Mucosa of descending colon (tissue), 3 donors: ENCODE data around the gene THEM4. TPM values are rescaled to one million over a fixed set of nuclear protein-coding genes. Genes with fewer than 3 reads are reported as not detected.
A peak's percentile ranks its signal among the peaks of the same experiment; 100 is the strongest.

Experiments used
- ATAC-seq: fragments of 200-7000 bp; cut with Tn5 transposase; one replicate; pipeline ENCODE4 v1.9.1; 2020; ENCODE audit warnings: mild to moderate bottlenecking, moderate library complexity
- DNase-seq, 3 donors: peaks; one replicate each; pipeline ENCODE4 v3.0.0-alpha.2; 2020
- H3K36me3 ChIP-seq: fragments of 200-600 bp; one replicate; pipeline ENCODE4 v1.8.0; 2021; ENCODE audit warnings: low read depth, mild to moderate bottlenecking
- H3K4me1 ChIP-seq: fragments of 200-600 bp; one replicate; pipeline ENCODE4 v1.8.0; 2021; ENCODE audit warnings: low read depth, mild to moderate bottlenecking
- H3K4me3 ChIP-seq: fragments of 200-600 bp; one replicate; pipeline ENCODE4 v1.8.0; 2021; ENCODE audit warnings: mild to moderate bottlenecking
- H3K9me3 ChIP-seq: fragments of 200-600 bp; one replicate; pipeline ENCODE4 v1.8.0; 2021; ENCODE audit warnings: mild to moderate bottlenecking
- CTCF ChIP-seq: fragments of 200-600 bp; IDR thresholded peaks from one replicate; pipeline ENCODE4 v1.8.0; 2022; ENCODE audit warnings: antibody characterized with exemption, mild to moderate bottlenecking
- intact Hi-C, 2 donors: fragments of 100-400 bp; cut with DNase I in 1 of 2; cut with micrococcal nuclease in 1 of 2; formaldehyde crosslinking; loops; one replicate each; pipeline versions ENCODE4 v1.11.0 to v1.11.1; 2022; cut with DNase I, micrococcal nuclease
- long read RNA-seq, 2 donors: library from polyadenylated mRNA; unstranded; transcript quantifications; one replicate each; pipeline ENCODE4 v2.0.0, GENCODE V29; 2019 to 2021
- total RNA-seq, 3 donors: library from RNA; stranded (reverse); fragmentation: NEBNext Ultra II Directional in 2 of 3; extraction: Animal tissue kit (Norgen Biotek cat#: 25700) in 2 of 3; gene quantifications; one replicate each; pipeline versions ENCODE4 v1.2.1 to v1.2.4, GENCODE V29; 2021 to 2023
- donor health status: DM: no; HTN: no; CAD: no; lungs with moderate emphysema.
- donor health status: DM: no; HTN: no; CAD: no.
- donor health status: DM: no; HTN: yes; CAD: no.

Gene THEM4
- total RNA-seq, result 10 to 100 TPM in 2 of 3 donors, 1 to 10 TPM in 1; 9.1 to 12.7 (median 11.3) TPM
- long read RNA-seq, donor 1, partial matches to known transcripts, result 0 of 5 reads
- long read RNA-seq, donor 1, other reads (novel, unspliced or antisense), result 2 of 5 reads
- long read RNA-seq, donor 2, partial matches to known transcripts, result 0 of 9 reads
- long read RNA-seq, donor 2, other reads (novel, unspliced or antisense), result 1 of 9 reads

GRCh38 chr1:151909167-151910149 is at the start of gene THEM4:
TSS of gene THEM4 (minus strand) at chr1:151909511. CDS start at chr1:151909458, 53 bp downstream.
- DNase-seq (peak; percentile 98 to 99 (median 99)), ATAC-seq (peak; percentile 99)
- H3K4me3 ChIP-seq, result peak within 1 kb of the TSS; percentile 27
- TF ChIP-seq CTCF, result no peak
- H3K36me3 ChIP-seq, result no peaks in the 10 kb centered on the region
- no peaks in the 10 kb centered on the region for H3K4me1 ChIP-seq
- H3K9me3 ChIP-seq, result peaks cover 22% of the 10 kb centered on the region
- intact Hi-C loops, result no loop called here

GRCh38 chr1:151958959-151959358 is 49.6 kb upstream of the THEM4 start:
- H3K4me1 ChIP-seq, result peaks cover 17% of the 10 kb centered on the region
- no peaks in the 10 kb centered on the region for H3K36me3 ChIP-seq
- ATAC-seq (no peak), DNase-seq (no peak)
- TF ChIP-seq CTCF, result no peak
- no peak overlapping the region for H3K4me3 ChIP-seq
- intact Hi-C loops, result no loop called here
- H3K9me3 ChIP-seq, result no peaks in the 10 kb centered on the region

GRCh38 chr1:151956957-151957497 is 47.7 kb upstream of the THEM4 start:
- intact Hi-C loops, result no loop called here
- no peak for TF ChIP-seq CTCF
- ATAC-seq, result no peak

GRCh38 chr1:151953409-151954094 is 44.2 kb upstream of the THEM4 start:
- Histone ChIP-seq H3K4me3 (no peak overlapping the region), H3K36me3 (no peaks in the 10 kb centered on the region), H3K9me3 (no peaks in the 10 kb centered on the region), H3K4me1 (no peaks in the 10 kb centered on the region)
- no peak for TF ChIP-seq CTCF
- ATAC-seq (peak; percentile 92), DNase-seq (peak in 1 of 3 donors; percentile 55)
- intact Hi-C loops, result no loop called here

More at GRCh38 chr1:151956957-151957497, 47.7 kb upstream of the THEM4 start:
- Histone ChIP-seq H3K36me3 (no peaks in the 10 kb centered on the region), H3K9me3 (no peaks in the 10 kb centered on the region), H3K4me1 (peaks cover 7% of the 10 kb centered on the region), H3K4me3 (no peak overlapping the region)
- DNase-seq, result no peak

GRCh38 chr1:151952811-151953210 is 43.5 kb upstream of the THEM4 start:
- no peak overlapping the region for H3K4me3 ChIP-seq
- no peaks in the 10 kb centered on the region for H3K9me3 ChIP-seq
- intact Hi-C loops, result no loop called here
- no peak for ATAC-seq
- no peaks in the 10 kb centered on the region for H3K36me3 ChIP-seq
- TF ChIP-seq CTCF, result no peak
- no peak for DNase-seq
- no peaks in the 10 kb centered on the region for H3K4me1 ChIP-seq
